Limb (tissue), 2 donors: ENCODE data around the gene SMPD1.
A peak's percentile ranks its signal among the peaks of the same experiment; 100 is the strongest.

Experiments
- DNase-seq, 2 donors: peaks; one replicate each; pipeline ENCODE4 v3.0.0-alpha.2; 2016; ENCODE audit errors: extremely low spot score in 2 of 2

Gene SMPD1

GRCh38 chr11:6413791-6414201 is 23.5 kb downstream of the SMPD1 start:
- no peak for DNase-seq

GRCh38 chr11:6414874-6415328 is 24.6 kb downstream of the SMPD1 start:
- DNase-seq: no peak

- DNase-seq: no peak
These were observed 25.5 kb downstream of the SMPD1 start for GRCh38 chr11:6415797-6416196.

- no peak for DNase-seq
These were observed 27.8 kb downstream of the SMPD1 start for GRCh38 chr11:6417907-6418556.

DNA sequence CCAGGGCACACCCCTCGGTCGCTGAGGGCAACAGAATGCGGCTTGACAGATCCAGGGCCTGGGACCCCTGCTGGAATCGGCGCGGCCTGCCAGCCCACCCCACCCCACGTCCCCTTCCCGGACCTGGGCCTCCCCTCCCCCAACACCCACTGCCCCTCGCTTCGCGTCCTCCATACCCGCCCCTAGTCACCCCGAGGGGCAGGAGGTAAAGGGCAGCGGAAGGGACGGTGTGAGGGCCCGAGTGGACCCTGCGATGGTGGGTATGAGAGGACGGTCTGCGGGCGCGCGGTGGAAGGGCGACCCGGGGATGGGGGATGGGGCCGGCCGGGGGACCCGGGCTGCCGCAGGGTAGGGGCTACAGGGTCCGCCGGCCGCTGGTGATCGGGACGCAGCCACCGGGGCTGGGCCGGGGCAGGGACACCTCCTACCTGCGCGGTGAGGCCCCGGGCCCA is 28.3 kb downstream of the SMPD1 start:
- DNase-seq: no peak

GRCh38 chr11:6419009-6419631 is 28.8 kb downstream of the SMPD1 start, which contains the start of gene APBB1:
TSS of gene APBB1 (minus strand) at chr11:6419094. CDS start at chr11:6411347, 7,747 bp downstream.
- peak; percentile 64 to 92 for DNase-seq

- no peak for DNase-seq
These were observed 30.4 kb downstream of the SMPD1 start for GRCh38 chr11:6420677-6421076.

- DNase-seq: no peak
These were observed 37.2 kb downstream of the SMPD1 start for GRCh38 chr11:6427516-6427915.

GRCh38 chr11:6431861-6432260 is 41.6 kb downstream of the SMPD1 start:
- no peak for DNase-seq

DNA sequence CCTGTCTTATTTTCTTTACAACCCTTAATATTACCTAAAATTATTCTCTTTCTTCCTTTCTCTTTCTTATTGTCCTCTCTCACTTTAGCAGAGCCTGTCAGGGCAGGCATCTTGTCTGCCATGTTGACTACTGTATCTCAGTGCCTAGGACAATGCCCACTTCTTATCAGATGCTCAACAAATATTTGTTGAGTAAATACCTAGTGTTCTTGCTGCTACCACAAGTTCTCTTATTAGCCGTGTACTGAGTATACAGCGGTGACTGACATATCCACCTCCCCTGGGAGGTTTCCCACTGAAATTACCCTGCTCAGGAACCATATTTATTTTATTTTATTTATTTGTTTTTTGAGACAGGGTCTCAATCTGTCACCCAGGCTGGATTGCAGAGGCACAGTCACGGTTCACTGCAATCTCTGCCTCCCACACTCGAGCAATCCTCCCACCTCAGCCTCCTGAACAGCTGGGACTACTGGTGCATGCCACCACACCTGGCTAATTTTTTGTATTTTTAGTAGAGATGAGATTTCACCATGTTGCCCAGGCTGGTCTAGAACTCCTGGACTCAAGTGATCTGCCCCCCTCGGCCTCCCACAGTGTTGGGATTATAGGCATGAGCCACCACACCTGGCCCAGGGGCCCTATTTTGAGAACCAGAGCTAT is 43.9 kb downstream of the SMPD1 start:
- DNase-seq: no peak

GRCh38 chr11:6437423-6437822 is 47.1 kb downstream of the SMPD1 start:
- DNase-seq: no peak

DNA sequence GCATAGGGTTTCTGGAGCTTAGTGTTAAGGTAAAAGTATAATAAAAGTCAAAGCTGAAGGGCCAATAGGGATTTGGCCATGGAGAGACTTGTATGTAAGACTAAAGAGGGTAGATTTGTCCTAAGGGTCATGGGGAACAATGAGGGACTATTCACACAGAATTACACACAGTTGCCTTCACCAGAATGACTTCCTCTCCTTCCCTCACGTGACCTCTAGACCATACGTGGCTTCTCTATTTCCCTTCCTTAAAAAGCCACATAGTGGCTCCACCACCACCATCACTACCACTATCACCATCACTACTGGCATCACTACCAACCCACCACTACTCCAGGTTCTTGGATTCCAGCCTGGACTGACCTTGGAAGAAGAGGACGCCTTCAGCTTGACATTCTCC is 47.7 kb downstream of the SMPD1 start:
- no peak for DNase-seq

DNA sequence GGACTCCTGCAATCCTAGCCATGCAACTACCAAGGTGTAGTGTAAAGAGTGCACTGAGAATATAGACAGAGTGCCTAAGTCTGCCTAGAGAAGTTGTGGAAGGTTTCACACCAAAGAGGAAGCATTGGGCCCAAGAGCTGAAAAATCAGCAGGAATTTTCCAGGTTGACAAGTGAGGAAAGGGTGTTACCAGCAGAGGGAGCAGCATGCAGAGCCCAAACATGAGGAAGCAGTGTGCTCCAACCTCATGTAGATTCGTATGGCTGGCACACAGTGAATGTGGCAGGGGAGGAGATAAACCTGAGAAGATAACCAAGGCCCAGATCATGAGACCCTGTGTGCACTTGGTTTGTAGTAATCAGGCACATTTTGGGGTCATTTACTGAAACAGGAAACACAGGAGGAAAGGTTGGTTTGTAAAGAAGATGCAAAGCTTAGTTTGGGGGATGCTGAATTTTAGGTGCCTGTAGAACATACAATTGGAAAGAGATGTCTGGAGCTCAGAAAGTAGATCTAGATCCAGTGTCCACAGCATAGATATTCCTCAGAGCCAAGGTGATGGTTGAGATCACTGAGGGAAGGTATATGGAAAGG is 48.8 kb downstream of the SMPD1 start:
- peak; percentile 38 to 42 for DNase-seq

DNA sequence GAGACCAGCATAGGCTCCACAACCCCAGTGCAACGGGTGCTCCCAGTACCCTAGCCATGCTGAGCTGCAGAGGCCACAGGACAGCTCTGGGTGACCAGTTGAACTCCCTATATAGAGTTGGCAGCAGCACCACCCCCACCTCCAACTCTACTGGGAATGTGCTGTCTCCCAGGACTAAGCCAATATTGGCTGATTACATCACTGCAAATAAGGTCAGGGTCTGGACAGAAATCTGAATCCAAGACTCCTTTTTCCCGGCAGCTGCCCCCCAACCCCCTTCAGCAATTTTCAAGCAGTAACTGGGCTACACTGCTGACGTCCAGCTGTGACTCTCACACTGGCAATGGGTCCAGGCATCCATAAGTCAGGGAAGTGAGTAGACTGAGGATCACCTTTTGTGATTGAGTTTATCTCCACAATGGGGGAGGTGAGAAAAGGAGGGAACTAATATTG is 50.7 kb downstream of the SMPD1 start, which contains the start of gene HPX:
Gene HPX, minus strand, starts transcription at position 82 of the 453 bp plus-strand sequence. Its CDS starts 24 bp downstream, at position 58.
- no peak for DNase-seq

DNA sequence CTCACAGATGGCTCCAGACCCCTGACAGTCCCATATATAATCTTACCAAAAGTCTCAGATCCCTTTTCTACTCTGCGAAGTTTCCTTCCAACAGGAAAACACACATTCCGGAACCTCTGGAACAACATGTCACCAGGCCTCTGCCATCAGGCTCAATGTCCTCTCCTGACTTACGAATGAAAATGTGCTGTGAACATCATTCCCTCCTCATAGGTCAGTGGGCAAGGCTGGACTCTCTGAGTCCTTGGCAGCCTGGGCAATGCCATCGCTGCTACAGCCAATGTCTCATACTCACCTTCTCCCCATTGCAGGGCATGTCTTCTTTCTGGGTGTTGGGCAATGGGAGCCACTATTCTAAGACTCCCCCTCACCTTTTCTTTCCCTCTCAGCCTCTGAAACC is 52.2 kb downstream of the SMPD1 start:
- no peak for DNase-seq

DNA sequence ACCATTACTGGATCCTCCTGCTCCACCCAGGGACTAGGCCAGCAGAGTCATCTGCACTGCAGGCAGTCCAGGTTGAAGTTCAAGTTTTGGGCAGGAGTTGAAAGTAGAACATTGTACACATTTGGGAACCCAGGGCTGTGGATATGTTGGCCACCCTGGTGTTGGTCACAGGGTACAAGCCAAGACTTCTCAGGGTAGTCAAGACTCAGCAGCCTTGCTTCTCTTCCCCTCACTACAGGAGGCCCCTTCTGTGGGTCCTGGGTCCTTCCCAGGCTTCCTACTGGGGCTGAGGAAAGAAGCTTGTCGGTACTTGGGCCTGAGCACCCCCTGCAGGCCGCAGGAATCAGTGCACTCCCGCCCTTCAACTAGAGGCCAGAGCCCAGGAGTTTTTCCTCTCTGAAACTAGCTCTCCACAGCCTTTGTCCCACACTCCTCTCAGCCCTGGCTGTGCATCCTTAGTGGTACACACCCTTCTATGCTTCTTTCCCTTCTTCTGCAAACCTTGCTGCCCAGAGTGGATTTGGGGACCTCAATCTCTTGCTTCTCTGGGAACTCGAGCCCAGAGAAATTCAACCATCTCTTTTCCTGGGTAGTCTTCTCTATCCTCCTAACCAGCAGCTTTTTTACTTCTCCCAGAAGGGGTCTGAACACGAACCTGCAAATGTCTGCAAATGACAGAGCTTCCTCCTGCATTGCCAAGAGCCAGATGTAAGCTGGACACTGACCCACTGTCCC is 53.2 kb downstream of the SMPD1 start:
- peak; percentile 32 to 44 for DNase-seq
